Caco-2 (cell line): ENCODE measurements around the gene CTAG1B. TPM values are rescaled to one million over a fixed set of nuclear protein-coding genes. Genes with fewer than 3 reads are reported as not detected.
"Not testable (repeated sequence)": the region's sequence is repeated elsewhere in the genome, so short reads cannot be mapped to it uniquely, and the experiment has no call there.

Source experiments
- BruUV-seq: library from RNA; stranded (reverse); fragments of 400-500 nt; replicated peaks from 2 replicates; lab custom pipeline; 2021; lab: Mats Ljungman, UMichigan
- CTCF ChIA-PET: fragments of 300-600 bp; sonication (Branson Sonifier 250); formaldehyde crosslinking; loops from one replicate; lab custom pipeline; 2022; ENCODE audit warnings: antibody characterized with exemption; lab: Charles Lee
- POLR2A ChIA-PET: fragments of 300-600 bp; sonication (Branson Sonifier 250); formaldehyde crosslinking; loops from one replicate; lab custom pipeline; 2022; ENCODE audit warnings: antibody characterized with exemption; lab: Charles Lee
- DNase-seq, 2 experiments: peaks; one replicate each; pipeline versions ENCODE4 v3.0.0 to v3.0.0-alpha.2; 2020 to 2022
- H3K27me3 ChIP-seq: replicated peaks from 2 replicates; pipeline ENCODE4 v1.6.0; 2011; ENCODE audit warnings: low read length; ENCODE audit not compliant: control insufficient read depth, insufficient read depth
- H3K36me3 ChIP-seq: 2 replicates; pipeline ENCODE4 v1.5.1; 2011; ENCODE audit warnings: low read length; ENCODE audit not compliant: control insufficient read depth, insufficient read depth
- H3K4me1 ChIP-seq: fragments of 250-450 bp; sonication (Bioruptor Pico); 2 replicates; pipeline ENCODE4 v1.5.1; 2020; ENCODE audit warnings: mild to moderate bottlenecking
- H3K4me3 ChIP-seq: 2 replicates; pipeline ENCODE4 v1.5.1; 2011; ENCODE audit warnings: low read depth, mild to moderate bottlenecking, control low read depth, low read length
- H3K9me3 ChIP-seq: fragments of 250-450 bp; sonication (Bioruptor Pico); 2 replicates; pipeline ENCODE4 v1.5.1; 2020; ENCODE audit warnings: mild to moderate bottlenecking, moderate library complexity
- H3K27ac Mint-ChIP-seq: one replicate; pipeline ENCODE4 v1.8.0; 2022; ENCODE audit warnings: mixed read lengths; ENCODE audit not compliant: unreplicated experiment
- H3K27me3 Mint-ChIP-seq: one replicate; pipeline ENCODE4 v1.8.0; 2022; ENCODE audit warnings: mixed read lengths; ENCODE audit not compliant: insufficient read depth, unreplicated experiment
- H3K36me3 Mint-ChIP-seq: one replicate; pipeline ENCODE4 v1.8.0; 2022; ENCODE audit warnings: mild to moderate bottlenecking, mixed read lengths; ENCODE audit not compliant: insufficient read depth, unreplicated experiment
- H3K4me1 Mint-ChIP-seq: one replicate; pipeline ENCODE4 v1.8.0; 2022; ENCODE audit warnings: low read depth, mixed read lengths; ENCODE audit not compliant: unreplicated experiment
- H3K4me3 Mint-ChIP-seq: one replicate; pipeline ENCODE4 v1.8.0; 2022; ENCODE audit warnings: mild to moderate bottlenecking, moderate library complexity, mixed read lengths; ENCODE audit not compliant: unreplicated experiment
- H3K9me3 Mint-ChIP-seq: one replicate; pipeline ENCODE4 v1.8.0; 2022; ENCODE audit warnings: mixed read lengths; ENCODE audit not compliant: unreplicated experiment
- CTCF ChIP-seq, 2 experiments: fragments of 200-600 bp in 1 of 2; IDR thresholded peaks; 1 replicate in 1 of 2; 2 replicates in 1 of 2; pipeline versions ENCODE4 v1.5.1 to v1.8.0; 2011 to 2022; ENCODE audit warnings: antibody characterized with exemption in 1 of 2, control low read depth in 1 of 2, inconsistent platforms in 1 of 2, low read depth in 1 of 2, low read length in 1 of 2, mild to moderate bottlenecking in 1 of 2, moderate library complexity in 1 of 2; ENCODE audit not compliant: insufficient read depth in 1 of 2, severe bottlenecking in 1 of 2, unreplicated experiment in 1 of 2
- intact Hi-C: fragments of 100-400 bp; cut with micrococcal nuclease; formaldehyde crosslinking; loops from one replicate; pipeline ENCODE4 v1.10.0; 2022; ENCODE audit not compliant: unreplicated experiment
- total RNA-seq: library from RNA; stranded (reverse); gene quantifications from 2 replicates; pipeline ENCODE4 v1.2.3, GENCODE V29; 2022

The CTAG1B gene
- total RNA-seq, 1 experiment from 2014 or later, result not detected

- no peak for DNase-seq
- BruUV-seq, result no TSS peak
- POLR2A ChIA-PET, result no interaction called here
- CTCF ChIA-PET, result no interaction called here
- no peaks in the 10 kb centered on the region for H3K36me3 Mint-ChIP-seq
- intact Hi-C loops, result no loop called here
- no peaks in the 10 kb centered on the region for H3K9me3 ChIP-seq
- H3K36me3 ChIP-seq, result no peaks in the 10 kb centered on the region
- no peak overlapping the region for H3K27ac Mint-ChIP-seq
- H3K4me1 ChIP-seq, result no peaks in the 10 kb centered on the region
- H3K27me3 Mint-ChIP-seq, result peaks cover 4% of the 10 kb centered on the region
- H3K4me3 ChIP-seq, result no peak overlapping the region
- H3K4me1 Mint-ChIP-seq, result no peaks in the 10 kb centered on the region
- TF ChIP-seq CTCF (IDR thresholded peaks at IDR 0.05; ENCODE audit: insufficient read depth in 1 of 2, low read depth in 1 of 2, low read length in 1 of 2, severe bottlenecking in 1 of 2, unreplicated experiment in 1 of 2), result no peak
- no peaks in the 10 kb centered on the region for H3K27me3 ChIP-seq
- H3K4me3 Mint-ChIP-seq, result no peak overlapping the region
- no peaks in the 10 kb centered on the region for H3K9me3 Mint-ChIP-seq
These were observed 29.8 kb upstream of the CTAG1B start for GRCh38 chrX:154648931-154649330.

- H3K9me3 ChIP-seq, DNase-seq, POLR2A ChIA-PET, H3K36me3 ChIP-seq, H3K36me3 Mint-ChIP-seq, H3K4me3 Mint-ChIP-seq, H3K4me3 ChIP-seq, H3K27ac Mint-ChIP-seq, H3K4me1 Mint-ChIP-seq, H3K27me3 Mint-ChIP-seq, H3K27me3 ChIP-seq, BruUV-seq, H3K4me1 ChIP-seq, intact Hi-C loops, CTCF ChIA-PET, H3K9me3 Mint-ChIP-seq: not testable (repeated sequence)
These were observed 26.8 kb upstream of the CTAG1B start for GRCh38 chrX:154645745-154646378.

- CTCF ChIA-PET, DNase-seq, H3K27ac Mint-ChIP-seq, H3K4me3 Mint-ChIP-seq, H3K27me3 Mint-ChIP-seq, H3K9me3 Mint-ChIP-seq, intact Hi-C loops, H3K36me3 ChIP-seq, H3K36me3 Mint-ChIP-seq, H3K4me3 ChIP-seq, H3K9me3 ChIP-seq, H3K4me1 ChIP-seq, H3K27me3 ChIP-seq, H3K4me1 Mint-ChIP-seq, POLR2A ChIA-PET, BruUV-seq: not testable (repeated sequence)
These were observed 24.6 kb upstream of the CTAG1B start for GRCh38 chrX:154643708-154644107.

GRCh38 chrX:154641740-154642139, 22.7 kb upstream of the CTAG1B start:
- H3K36me3 Mint-ChIP-seq, CTCF ChIA-PET, H3K9me3 ChIP-seq, BruUV-seq, POLR2A ChIA-PET, H3K4me3 ChIP-seq, intact Hi-C loops, H3K9me3 Mint-ChIP-seq, DNase-seq, H3K36me3 ChIP-seq, H3K4me1 ChIP-seq, H3K27ac Mint-ChIP-seq, H3K4me3 Mint-ChIP-seq, H3K4me1 Mint-ChIP-seq, H3K27me3 Mint-ChIP-seq, H3K27me3 ChIP-seq: not testable (repeated sequence)

GRCh38 chrX:154633661-154634060, 14.6 kb upstream of the CTAG1B start:
- H3K36me3 Mint-ChIP-seq, H3K27me3 ChIP-seq, H3K27ac Mint-ChIP-seq, H3K4me1 Mint-ChIP-seq, CTCF ChIA-PET, H3K4me1 ChIP-seq, BruUV-seq, H3K36me3 ChIP-seq, H3K4me3 ChIP-seq, H3K27me3 Mint-ChIP-seq, POLR2A ChIA-PET, intact Hi-C loops, DNase-seq, H3K9me3 Mint-ChIP-seq, H3K4me3 Mint-ChIP-seq, H3K9me3 ChIP-seq: not testable (repeated sequence)

- H3K27me3 Mint-ChIP-seq, H3K36me3 Mint-ChIP-seq, H3K27me3 ChIP-seq, H3K4me1 Mint-ChIP-seq, DNase-seq, H3K9me3 Mint-ChIP-seq, CTCF ChIA-PET, H3K4me3 Mint-ChIP-seq, H3K4me3 ChIP-seq, H3K27ac Mint-ChIP-seq, H3K9me3 ChIP-seq, intact Hi-C loops, H3K36me3 ChIP-seq, POLR2A ChIA-PET, BruUV-seq, H3K4me1 ChIP-seq: not testable (repeated sequence)
These were observed 11.9 kb upstream of the CTAG1B start for GRCh38 chrX:154630949-154631348.
